Rectal smooth muscle tissue (tissue), 1 donor: ENCODE results near the gene TUBGCP6.
A peak's percentile ranks its signal among the peaks of the same experiment; 100 is the strongest.

Source experiments
- H3K27ac ChIP-seq: one replicate; pipeline ENCODE4 v1.7.0; 2013; ENCODE audit warnings: low read depth, low read length, inconsistent platforms
- H3K27me3 ChIP-seq: one replicate; pipeline ENCODE4 v1.7.0; 2013; ENCODE audit warnings: low read length; ENCODE audit not compliant: control insufficient read depth, insufficient read depth
- H3K36me3 ChIP-seq: one replicate; pipeline ENCODE4 v1.7.0; 2013; ENCODE audit warnings: low read length; ENCODE audit not compliant: control insufficient read depth, insufficient read depth
- H3K4me1 ChIP-seq: one replicate; pipeline ENCODE4 v1.7.0; 2013; ENCODE audit warnings: low read length; ENCODE audit not compliant: control insufficient read depth, insufficient read depth
- H3K4me3 ChIP-seq: one replicate; pipeline ENCODE4 v1.7.0; 2013; ENCODE audit warnings: low read length
- H3K9ac ChIP-seq: one replicate; pipeline ENCODE4 v1.7.0; 2013; ENCODE audit warnings: low read length

The TUBGCP6 gene

DNA sequence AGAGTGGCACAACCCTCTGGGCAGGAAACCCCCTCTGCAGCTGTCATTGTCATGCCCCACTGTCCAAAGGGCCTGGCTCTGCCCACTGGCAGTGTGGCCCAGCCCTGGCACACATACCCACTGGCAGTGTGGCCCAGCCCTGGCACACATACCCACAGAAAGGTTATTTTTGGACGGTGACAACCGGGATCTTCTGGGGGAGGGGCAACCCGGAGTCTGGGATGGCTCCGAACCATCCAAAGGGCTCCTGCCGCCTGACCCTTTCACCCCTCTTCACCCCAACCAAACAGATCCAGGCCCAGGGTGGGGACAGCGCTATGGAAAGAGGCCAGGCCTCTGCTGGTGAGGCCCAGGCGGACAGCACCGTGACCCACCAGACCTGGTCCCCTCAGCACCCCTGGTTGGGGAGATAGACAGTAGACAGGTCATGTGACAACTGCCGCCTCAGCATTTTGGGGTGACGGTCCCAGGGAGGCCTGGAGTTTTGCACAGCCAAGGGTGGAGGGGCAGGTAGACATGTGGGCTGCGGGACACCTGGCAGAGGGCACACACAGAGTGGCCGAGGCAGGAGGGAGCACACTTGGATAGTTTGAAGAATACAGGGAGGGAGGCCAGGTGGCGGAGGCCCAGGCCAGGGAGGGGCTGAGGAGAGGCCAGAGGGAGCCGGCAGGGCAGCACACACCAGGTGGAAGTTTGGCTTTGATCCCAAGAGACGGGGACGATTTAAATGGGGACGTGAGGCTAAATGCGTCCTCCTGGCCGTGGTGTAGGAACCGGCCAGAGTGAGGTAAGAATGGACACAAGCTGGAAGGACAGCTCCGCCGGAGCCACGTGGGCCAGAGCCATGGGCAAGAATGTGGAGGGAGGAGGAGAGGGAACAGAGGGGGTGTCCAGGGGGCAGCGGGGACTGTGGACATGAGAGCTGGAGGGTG lies 13.8 kb upstream of the TUBGCP6 start:
- H3K36me3 ChIP-seq = no peaks in the 10 kb centered on the region
- no peaks in the 10 kb centered on the region for H3K4me1 ChIP-seq
- H3K27me3 ChIP-seq = peaks cover 27% of the 10 kb centered on the region
- H3K4me3 ChIP-seq = no peak overlapping the region
- H3K9ac ChIP-seq = no peak overlapping the region
- no peak overlapping the region for H3K27ac ChIP-seq

DNA sequence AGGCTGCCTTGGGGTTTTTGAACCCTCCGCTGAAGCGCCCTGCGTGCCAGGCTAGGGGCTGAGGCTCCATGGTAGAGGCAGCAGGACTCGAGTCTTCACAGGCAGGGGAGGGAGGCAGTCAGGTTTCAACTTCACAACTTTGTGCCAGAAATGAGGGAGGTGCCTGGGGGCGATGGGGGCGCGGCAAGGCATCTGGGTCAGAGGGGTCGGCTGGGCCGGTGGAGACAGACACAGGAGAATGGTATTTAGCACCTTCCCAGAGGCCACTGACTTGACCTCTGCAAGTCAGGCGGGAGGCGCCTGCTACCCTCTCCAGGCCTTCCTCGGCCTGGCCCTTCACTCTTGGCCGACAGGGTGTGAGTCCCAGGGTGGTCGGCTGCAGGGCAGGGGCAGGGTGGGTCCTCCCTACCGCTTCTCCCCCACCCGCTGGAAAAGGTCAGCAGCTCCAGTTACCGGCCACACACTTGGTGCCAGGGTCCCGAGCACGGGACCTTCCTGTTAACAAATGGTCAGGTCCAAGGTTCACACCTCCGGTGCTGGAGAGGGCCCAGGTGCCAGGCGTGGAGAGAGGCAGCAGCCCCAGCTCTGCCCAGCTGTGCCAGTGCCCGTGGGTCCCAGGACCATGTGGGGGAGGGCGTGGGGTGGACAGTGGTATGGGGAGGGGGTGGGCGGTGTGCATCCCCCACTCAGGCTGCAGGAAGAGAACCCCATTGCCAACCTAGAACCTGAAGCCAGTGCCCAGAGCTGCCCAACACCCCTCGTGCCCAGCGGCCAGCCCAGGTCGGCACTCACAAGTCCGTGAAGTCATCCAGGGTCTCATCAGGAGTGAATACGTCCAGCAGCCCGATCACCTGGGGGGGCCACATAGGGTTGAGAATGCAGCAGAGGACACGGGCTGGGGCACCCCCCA lies 12.9 kb upstream of the TUBGCP6 start:
- no peak overlapping the region for H3K9ac ChIP-seq
- H3K36me3 ChIP-seq = no peaks in the 10 kb centered on the region
- H3K4me1 ChIP-seq = no peaks in the 10 kb centered on the region
- H3K27me3 ChIP-seq = peaks cover 19% of the 10 kb centered on the region
- no peak overlapping the region for H3K27ac ChIP-seq
- H3K4me3 ChIP-seq = no peak overlapping the region

DNA sequence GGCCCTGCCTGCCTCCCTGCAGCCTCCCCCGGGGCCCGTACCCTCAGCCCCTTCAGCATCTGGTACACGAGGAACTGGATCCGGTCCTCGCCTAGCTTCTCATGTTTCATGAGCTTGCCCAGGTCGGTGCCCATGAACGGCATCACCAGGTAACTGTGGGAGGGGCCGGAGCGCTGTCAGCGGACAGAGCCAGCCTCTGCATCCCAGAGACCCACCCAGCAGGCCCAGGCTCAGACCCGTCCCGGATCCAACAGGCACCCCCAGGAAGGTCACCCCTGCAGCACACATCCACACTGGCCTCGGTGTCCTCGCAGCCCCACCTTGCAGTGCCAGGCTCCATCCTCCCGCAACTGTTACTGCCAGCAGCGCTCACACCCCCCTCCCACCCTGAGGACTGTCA lies 12.2 kb upstream of the TUBGCP6 start:
- peaks cover 12% of the 10 kb centered on the region for H3K27me3 ChIP-seq

DNA sequence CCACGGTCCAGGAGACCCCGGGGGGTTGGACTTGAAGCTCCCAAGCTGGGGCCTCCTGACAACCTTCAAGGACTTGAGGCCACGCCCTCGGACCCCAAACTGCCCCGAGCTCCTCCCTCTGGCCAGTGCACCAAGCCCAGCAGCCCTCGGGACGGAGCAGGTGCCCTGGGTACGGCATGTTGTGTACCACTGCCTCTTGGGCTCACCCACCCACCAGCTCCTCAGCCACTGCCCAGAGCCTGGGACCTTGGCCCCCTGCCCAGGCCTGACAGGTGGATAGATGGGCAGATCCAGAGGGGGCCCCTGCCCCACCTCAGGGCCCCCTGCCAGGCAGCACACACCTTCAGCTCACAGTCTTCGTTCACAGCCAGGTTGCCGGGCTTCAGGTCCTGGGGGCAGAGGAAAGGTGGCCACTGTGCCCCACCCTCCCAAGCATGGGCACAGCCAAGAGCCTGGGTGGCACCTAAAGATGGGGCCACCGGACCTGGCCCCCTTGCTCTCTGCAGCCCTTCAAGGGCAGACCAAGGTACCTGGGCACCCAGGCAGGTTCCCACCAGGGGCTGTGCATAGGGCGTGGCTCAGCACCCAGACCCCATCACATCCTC lies 11.5 kb upstream of the TUBGCP6 start:
- Histone ChIP-seq H3K4me1 (no peaks in the 10 kb centered on the region), H3K4me3 (no peak overlapping the region), H3K27ac (no peak overlapping the region), H3K36me3 (no peaks in the 10 kb centered on the region), H3K9ac (no peak overlapping the region), H3K27me3 (peaks cover 10% of the 10 kb centered on the region)

More for the DNA sequence above, 12.2 kb upstream of the TUBGCP6 start:
- H3K4me1 ChIP-seq = no peaks in the 10 kb centered on the region
- H3K4me3 ChIP-seq = no peak overlapping the region
- no peak overlapping the region for H3K27ac ChIP-seq
- no peaks in the 10 kb centered on the region for H3K36me3 ChIP-seq
- H3K9ac ChIP-seq = no peak overlapping the region

DNA sequence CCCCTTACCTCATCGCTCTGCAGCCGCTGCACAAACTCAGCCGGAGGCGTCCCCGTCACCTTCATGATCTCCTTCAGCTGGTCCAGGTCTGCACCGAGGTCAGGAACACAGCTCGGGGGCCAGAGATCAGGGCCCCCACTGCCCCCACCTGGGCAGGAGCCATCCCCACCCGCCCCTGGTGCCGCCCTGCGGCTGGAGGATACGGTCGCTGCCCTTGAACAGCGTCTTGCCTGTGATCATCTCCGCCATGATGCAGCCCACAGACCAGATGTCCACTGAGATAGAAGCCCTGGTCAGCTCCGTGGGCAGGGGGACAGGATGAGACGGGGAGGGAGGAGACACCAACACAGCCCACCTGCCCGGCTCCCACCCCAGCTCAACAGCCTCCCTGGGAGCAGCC lies 10.8 kb upstream of the TUBGCP6 start:
- no peak overlapping the region for H3K9ac ChIP-seq
- no peak overlapping the region for H3K27ac ChIP-seq
- H3K36me3 ChIP-seq = no peaks in the 10 kb centered on the region
- no peak overlapping the region for H3K4me3 ChIP-seq
- peaks cover 8% of the 10 kb centered on the region for H3K27me3 ChIP-seq
- peaks cover 5% of the 10 kb centered on the region for H3K4me1 ChIP-seq

DNA sequence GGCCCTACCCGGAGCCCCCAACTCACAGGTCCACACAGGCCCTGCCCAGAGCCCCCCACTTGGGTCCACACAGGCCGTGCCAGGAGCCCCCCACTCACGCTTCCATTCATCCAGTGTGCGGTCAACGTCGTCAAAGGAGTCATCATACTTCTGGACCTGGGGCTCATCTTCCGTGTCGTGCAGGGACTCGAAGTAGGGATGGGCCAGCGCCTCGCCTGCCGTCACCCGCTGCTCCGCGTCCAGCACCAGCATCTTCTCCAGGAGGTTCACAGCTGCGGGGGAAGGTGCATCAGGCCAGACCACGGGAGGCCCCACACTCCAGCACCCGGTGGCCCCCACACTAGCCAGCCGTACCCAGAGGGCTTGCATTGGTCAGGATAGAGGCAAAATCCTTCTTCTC lies 10.3 kb upstream of the TUBGCP6 start:
- Histone ChIP-seq H3K9ac (no peak overlapping the region), H3K36me3 (no peaks in the 10 kb centered on the region), H3K4me1 (peaks cover 10% of the 10 kb centered on the region), H3K4me3 (no peak overlapping the region), H3K27me3 (peaks cover 4% of the 10 kb centered on the region), H3K27ac (no peak overlapping the region)

DNA sequence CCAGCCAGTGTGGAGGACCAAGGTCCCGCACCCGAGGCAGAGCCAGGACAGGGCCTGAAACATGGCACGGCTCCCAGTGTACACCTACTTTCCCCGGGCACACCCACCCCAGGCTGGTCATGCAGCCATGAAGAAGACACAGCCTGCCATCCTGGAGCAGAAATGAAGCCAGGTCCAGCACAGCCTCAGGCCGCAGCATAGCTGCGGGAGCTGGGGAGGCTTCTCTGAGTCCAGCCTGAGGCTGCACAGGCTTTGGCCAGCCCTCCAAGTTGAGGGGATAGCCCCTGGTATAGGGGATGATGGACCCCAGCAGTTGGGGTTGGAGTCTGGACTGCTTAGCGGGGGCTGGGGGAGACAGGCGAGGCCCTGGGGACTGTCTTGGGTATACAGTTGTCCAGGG lies 9.1 kb upstream of the TUBGCP6 start:
- Histone ChIP-seq H3K36me3 (no peaks in the 10 kb centered on the region), H3K9ac (no peak overlapping the region), H3K27me3 (peaks cover 2% of the 10 kb centered on the region), H3K27ac (no peak overlapping the region), H3K4me1 (peaks cover 14% of the 10 kb centered on the region), H3K4me3 (no peak overlapping the region)

DNA sequence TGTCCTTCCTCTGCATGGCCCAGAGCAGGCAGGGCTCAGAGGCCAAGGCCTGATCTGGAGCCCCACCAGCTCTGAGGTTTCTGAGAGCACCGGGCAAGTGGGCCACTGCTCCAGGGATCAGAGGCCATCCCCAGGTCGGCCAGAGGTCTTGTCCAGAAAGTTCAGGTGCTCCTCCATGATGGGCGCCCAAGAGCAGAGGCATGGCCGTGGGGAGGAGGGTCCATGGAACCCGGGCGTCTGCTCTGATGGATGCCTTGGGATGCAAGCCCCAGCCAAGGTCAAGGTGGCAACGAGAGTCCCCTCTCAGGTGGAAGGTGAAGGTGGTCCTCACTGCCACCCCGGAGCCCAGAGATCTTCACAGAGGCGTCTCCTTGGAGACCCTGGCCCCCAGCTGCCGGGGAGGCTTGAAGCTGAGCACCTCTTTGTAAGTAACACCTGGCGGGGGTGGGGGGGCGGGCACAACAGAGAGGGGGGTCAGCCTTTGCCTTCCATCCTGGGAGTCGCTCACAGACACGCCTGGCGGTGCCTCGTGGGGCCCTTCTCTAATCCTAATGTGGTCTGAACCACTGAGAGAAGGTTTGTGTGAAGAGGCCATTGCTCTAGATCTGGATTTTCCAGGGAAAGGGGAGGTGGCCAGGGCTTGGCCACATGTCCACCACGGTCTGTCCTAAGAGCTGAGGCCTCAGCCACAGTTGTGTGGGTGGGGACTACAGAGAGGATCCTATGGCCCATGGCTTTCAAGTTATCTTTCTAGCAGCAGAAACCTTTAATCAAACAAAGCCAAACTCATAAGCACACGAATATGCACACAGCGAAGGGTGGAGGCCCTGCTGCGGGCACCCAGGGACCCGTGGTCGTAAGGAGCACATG lies 8.5 kb upstream of the TUBGCP6 start:
- H3K4me1 ChIP-seq = peaks cover 14% of the 10 kb centered on the region
- no peaks in the 10 kb centered on the region for H3K36me3 ChIP-seq
- H3K9ac ChIP-seq = no peak overlapping the region
- no peak overlapping the region for H3K4me3 ChIP-seq
- peaks cover 2% of the 10 kb centered on the region for H3K27me3 ChIP-seq
- no peak overlapping the region for H3K27ac ChIP-seq

DNA sequence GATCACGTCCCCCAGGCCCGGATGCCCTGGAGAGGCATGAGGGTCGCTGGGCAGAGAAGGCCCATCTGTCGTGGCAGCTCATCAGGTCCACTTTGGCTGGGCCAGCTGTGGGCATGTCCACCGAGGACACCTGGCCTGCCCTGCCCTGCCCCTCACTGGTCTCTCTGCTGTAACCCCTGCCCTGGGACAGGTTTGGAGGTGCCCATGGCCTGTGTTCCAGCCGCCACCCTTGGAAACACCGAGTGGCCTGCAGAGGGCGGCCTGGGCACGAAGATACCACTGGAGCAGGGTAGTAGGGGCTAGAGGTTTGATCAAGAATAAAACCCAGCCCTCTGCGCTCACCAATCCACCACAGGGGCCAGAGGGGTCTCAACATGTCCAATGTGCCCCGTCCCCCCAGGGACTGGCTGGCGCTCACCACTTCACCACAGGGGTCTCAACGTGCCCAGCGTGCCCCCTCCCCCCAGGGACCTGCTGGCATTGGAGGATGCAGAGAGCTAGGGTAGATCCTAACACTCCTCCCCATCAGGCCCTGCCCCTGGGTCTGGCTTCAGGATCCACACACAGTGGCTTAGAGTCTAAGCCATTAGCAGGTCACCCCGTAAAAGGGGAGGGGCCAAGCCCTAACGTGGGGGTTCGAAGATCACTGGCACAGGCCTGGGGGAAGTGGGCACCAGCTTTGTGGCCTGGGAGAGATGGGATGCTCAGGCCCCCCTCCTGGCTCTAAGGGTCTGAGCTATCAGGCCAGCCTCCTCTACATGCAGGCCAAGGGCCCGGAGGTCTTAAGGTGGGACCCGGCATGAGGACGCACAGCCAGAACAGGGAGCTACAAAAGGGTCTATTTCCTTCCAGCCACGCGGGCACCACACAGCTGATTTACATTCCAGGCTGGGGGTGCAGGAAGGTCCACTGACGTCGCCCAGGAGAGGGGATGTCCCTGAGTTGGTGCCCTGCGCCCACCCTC lies 7.5 kb upstream of the TUBGCP6 start:
- H3K4me3 ChIP-seq = no peak overlapping the region

DNA sequence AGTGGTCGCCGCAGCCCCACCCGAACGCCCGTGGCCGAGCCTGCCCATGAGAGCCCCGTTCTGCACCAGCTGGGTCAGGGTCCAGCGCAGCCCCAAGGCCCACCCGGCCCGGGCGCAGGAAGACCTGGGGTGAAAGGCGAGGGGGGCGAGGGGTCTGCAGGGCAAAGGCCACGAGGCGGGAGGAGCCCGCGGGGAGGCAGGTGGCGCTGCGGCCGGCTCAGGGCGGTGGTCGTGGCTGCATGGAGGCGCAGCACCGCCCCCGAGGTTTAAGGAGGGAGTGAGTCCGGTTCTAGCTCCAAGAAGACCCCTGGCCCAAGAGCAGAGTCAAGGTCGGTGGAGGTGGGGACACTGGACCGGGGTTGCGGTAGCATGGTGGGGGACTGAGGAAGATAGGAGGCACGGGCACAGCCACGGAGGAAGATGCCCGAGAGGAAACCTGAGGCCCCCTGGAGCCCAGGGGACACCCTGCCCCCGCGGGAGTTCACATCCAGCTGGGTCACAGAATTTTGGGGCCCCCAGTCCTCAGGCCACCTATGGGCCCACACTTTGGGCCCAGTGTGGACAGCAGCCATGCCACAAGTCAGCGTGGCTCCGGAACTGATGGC lies 6.8 kb upstream of the TUBGCP6 start:
- H3K9ac ChIP-seq = no peak overlapping the region
- peaks cover 1% of the 10 kb centered on the region for H3K27me3 ChIP-seq
- peak overlapping the region; percentile 66 for H3K27ac ChIP-seq
- peak overlapping the region; percentile 97 for H3K4me3 ChIP-seq
- peaks cover 14% of the 10 kb centered on the region for H3K4me1 ChIP-seq
- peaks cover 11% of the 10 kb centered on the region for H3K36me3 ChIP-seq

More for the DNA sequence above, 7.5 kb upstream of the TUBGCP6 start:
- no peak overlapping the region for H3K9ac ChIP-seq
- no peak overlapping the region for H3K27ac ChIP-seq
- peaks cover 14% of the 10 kb centered on the region for H3K4me1 ChIP-seq
- H3K27me3 ChIP-seq = peaks cover 2% of the 10 kb centered on the region
- peaks cover 6% of the 10 kb centered on the region for H3K36me3 ChIP-seq
